SK-N-MC (cell line): Measurements from ENCODE around the gene IL13RA1.
A peak's percentile ranks its signal among the peaks of the same experiment; 100 is the strongest.

Experiments
- DNase-seq: peaks from one replicate; pipeline ENCODE4 v3.0.0-alpha.2; 2011; ENCODE audit warnings: low read depth, low spot score
- H3K27ac ChIP-seq: fragments of 200-600 bp; sonication (generic); 2 replicates; pipeline ENCODE4 v1.5.1; 2016; ENCODE audit warnings: mixed run types
- H3K36me3 ChIP-seq: fragments of 200-600 bp; sonication (generic); 2 replicates; pipeline ENCODE4 v1.6.1; 2017; ENCODE audit warnings: antibody characterized with exemption, low read length, mixed read lengths; ENCODE audit not compliant: insufficient read depth
- H3K4me3 ChIP-seq: fragments of 200-600 bp; sonication (generic); 2 replicates; pipeline ENCODE4 v1.5.1; 2016
- H3K9ac ChIP-seq: fragments of 200-600 bp; sonication (generic); 2 replicates; pipeline ENCODE4 v1.8.0; 2017; ENCODE audit warnings: mixed run types, mixed read lengths; ENCODE audit not compliant: insufficient read length
- H3K9me3 ChIP-seq: fragments of 200-600 bp; sonication (generic); 2 replicates; pipeline ENCODE4 v1.6.1; 2017; ENCODE audit warnings: low read depth, mild to moderate bottlenecking, antibody characterized with exemption, low read length, moderate library complexity, mixed read lengths
- EZH2 ChIP-seq: fragments of 200-600 bp; sonication (generic); IDR thresholded peaks from one replicate; pipeline ENCODE4 v1.6.1; 2017; ENCODE audit warnings: antibody characterized with exemption
- FOXP2 ChIP-seq: optimal IDR thresholded peaks from 2 replicates; pipeline ENCODE3; 2011; ENCODE audit warnings: mild to moderate bottlenecking, moderate library complexity; ENCODE audit not compliant: insufficient read depth; ENCODE audit errors: extremely low read length, control extremely low read depth
- POLR2AphosphoS5 ChIP-seq: IDR thresholded peaks from 2 replicates; pipeline ENCODE4 v1.6.1; 2012; ENCODE audit warnings: mild to moderate bottlenecking, low read depth, low read length, borderline replicate concordance

The IL13RA1 gene

GRCh38 chrX:118736394-118737010 is 9.1 kb downstream of the IL13RA1 start:
- no peaks in the 10 kb centered on the region for H3K9me3 ChIP-seq
- H3K27ac ChIP-seq, result no peak overlapping the region
- no peak for DNase-seq
- H3K4me3 ChIP-seq, result no peak overlapping the region
- TF ChIP-seq POLR2AphosphoS5, result no peak
- TF ChIP-seq EZH2, result no peak
- no peak for TF ChIP-seq FOXP2
- H3K36me3 ChIP-seq, result no peaks in the 10 kb centered on the region
- H3K9ac ChIP-seq, result no peak overlapping the region

- Histone ChIP-seq H3K27ac (no peak overlapping the region), H3K36me3 (no peaks in the 10 kb centered on the region), H3K4me3 (no peak overlapping the region), H3K9ac (no peak overlapping the region), H3K9me3 (no peaks in the 10 kb centered on the region)
- TF ChIP-seq POLR2AphosphoS5 (no peak), EZH2 (no peak), FOXP2 (no peak)
- DNase-seq, result no peak
Measured at GRCh38 chrX:118739577-118739976, 12.2 kb downstream of the IL13RA1 start.

DNA sequence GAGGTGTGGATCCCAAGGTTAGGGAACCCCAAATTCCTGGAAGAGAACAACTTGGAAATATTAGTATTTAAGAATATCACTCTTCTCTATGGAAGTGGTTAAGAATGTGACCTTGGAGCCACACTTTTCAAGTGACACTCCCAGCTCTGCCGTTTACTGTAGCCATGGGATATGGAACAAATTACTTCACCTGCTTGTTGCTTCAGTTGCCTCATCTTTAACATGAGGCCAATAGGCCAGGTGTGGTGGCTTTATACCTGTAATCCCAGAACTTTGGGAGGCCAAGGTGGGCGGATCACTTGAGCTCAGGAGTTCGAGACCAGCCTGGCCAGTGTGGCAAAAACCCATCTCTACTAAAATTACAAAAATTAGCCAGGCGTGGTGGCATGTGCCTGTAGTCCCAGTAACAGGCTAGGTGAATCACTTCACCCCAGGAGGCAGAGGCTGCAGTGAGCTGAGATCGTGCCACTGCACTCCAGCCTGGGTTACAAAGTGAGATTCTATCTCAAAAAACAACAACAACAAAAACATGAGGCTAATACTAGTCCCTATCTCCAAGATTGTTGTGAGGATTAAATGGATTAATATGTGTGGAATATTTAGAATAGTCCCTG is 13.0 kb downstream of the IL13RA1 start:
- no peak overlapping the region for H3K9ac ChIP-seq
- H3K36me3 ChIP-seq, result no peaks in the 10 kb centered on the region
- no peak overlapping the region for H3K4me3 ChIP-seq
- no peak overlapping the region for H3K27ac ChIP-seq
- DNase-seq, result no peak
- no peaks in the 10 kb centered on the region for H3K9me3 ChIP-seq
- no peak for TF ChIP-seq FOXP2
- TF ChIP-seq EZH2, result no peak
- TF ChIP-seq POLR2AphosphoS5, result no peak

DNA sequence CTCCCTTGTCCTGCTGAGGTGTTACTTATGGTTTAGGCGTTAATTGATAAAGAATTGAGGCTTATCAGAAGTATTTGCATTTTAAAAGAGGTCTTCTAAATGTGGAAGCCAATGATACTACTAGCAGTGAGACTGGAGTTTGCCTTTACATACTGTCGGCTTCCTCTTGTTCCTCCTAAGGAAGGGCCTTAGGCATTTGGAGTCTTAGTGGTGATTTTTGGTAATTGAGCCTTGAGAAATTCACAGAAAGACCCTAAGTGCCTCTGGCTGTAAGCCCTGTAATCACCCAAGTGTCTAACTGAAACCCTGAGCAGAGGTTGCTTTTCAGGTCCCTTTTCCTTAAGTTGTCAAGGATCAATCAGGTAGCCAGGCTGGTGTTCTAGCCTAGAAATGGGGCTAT is 14.8 kb downstream of the IL13RA1 start:
- TF ChIP-seq POLR2AphosphoS5, result no peak
- no peak for TF ChIP-seq EZH2
- TF ChIP-seq FOXP2, result no peak
- no peak for DNase-seq
- no peak overlapping the region for H3K9ac ChIP-seq
- H3K27ac ChIP-seq, result no peak overlapping the region
- no peaks in the 10 kb centered on the region for H3K9me3 ChIP-seq
- no peak overlapping the region for H3K4me3 ChIP-seq
- no peaks in the 10 kb centered on the region for H3K36me3 ChIP-seq

- Histone ChIP-seq H3K9ac (no peak overlapping the region), H3K36me3 (no peaks in the 10 kb centered on the region), H3K27ac (no peak overlapping the region), H3K9me3 (no peaks in the 10 kb centered on the region), H3K4me3 (no peak overlapping the region)
- TF ChIP-seq FOXP2 (no peak), POLR2AphosphoS5 (no peak), EZH2 (no peak)
- DNase-seq, result peak; percentile 22
Measured at GRCh38 chrX:118745570-118745969, 18.2 kb downstream of the IL13RA1 start.

DNA sequence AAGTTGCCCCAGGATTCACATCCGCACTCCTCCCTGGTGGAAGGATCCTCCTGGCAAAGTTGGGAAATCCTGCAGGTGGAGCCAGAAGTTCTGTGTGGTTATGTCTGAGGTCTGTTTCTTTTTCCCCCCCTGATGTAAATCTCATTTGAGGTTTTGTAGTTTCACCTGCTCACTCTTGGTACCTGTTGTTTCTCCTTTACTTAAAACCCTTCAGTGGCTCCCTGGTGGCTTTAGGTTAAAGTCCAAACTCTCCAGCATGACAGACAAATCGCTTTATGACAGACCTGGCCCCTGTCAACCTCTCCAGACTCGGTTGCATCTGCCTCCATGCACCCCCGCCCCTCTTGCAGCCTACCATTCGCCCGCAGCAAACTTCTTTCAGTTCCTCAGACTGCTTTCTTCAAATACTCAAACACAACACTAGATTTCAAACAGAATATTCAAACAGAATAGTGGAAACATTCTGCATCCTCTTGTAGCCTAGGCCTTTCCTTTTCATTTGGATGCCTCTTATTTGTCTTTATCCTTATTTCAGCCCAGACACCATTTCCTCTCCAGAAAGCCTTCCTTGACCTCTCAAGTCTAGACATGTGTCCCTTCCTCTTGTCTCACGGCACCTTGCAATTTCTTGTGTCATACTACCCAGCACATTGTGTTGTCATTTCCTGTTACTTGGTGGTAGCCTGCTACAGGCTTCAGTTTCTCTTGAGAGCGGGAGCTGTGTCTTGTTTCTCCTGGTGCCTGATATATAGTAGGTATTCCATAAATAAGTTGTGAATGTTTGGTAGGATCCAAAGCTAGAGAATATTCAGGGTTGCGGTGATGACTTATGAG is 24.8 kb downstream of the IL13RA1 start:
- H3K36me3 ChIP-seq, result no peaks in the 10 kb centered on the region
- H3K9ac ChIP-seq, result no peak overlapping the region
- DNase-seq, result no peak
- H3K9me3 ChIP-seq, result no peaks in the 10 kb centered on the region
- no peak overlapping the region for H3K4me3 ChIP-seq
- no peak overlapping the region for H3K27ac ChIP-seq
- TF ChIP-seq POLR2AphosphoS5, result no peak
- no peak for TF ChIP-seq FOXP2
- no peak for TF ChIP-seq EZH2

DNA sequence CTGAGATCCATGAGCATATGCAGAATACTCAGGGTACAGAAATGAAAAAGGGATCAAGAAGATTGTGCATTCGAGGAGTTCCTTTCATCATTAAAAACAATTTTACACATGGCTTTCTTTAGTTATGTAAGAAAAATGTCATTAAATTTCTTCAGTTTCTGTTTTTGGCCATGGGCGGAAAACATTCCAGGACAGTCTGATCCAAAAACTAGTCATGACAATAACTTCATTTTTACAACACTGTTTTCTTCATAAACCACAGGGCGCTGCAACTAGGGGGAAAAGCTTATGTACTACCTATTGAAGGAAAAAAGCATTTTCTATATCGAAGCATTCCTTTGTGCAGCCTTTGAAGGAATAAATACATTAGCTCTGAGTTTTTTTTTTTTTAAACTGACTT is 28.2 kb downstream of the IL13RA1 start:
- Histone ChIP-seq H3K36me3 (no peaks in the 10 kb centered on the region), H3K27ac (no peak overlapping the region), H3K9me3 (no peaks in the 10 kb centered on the region), H3K4me3 (no peak overlapping the region), H3K9ac (no peak overlapping the region)
- TF ChIP-seq POLR2AphosphoS5 (no peak), FOXP2 (no peak), EZH2 (no peak)
- no peak for DNase-seq

DNA sequence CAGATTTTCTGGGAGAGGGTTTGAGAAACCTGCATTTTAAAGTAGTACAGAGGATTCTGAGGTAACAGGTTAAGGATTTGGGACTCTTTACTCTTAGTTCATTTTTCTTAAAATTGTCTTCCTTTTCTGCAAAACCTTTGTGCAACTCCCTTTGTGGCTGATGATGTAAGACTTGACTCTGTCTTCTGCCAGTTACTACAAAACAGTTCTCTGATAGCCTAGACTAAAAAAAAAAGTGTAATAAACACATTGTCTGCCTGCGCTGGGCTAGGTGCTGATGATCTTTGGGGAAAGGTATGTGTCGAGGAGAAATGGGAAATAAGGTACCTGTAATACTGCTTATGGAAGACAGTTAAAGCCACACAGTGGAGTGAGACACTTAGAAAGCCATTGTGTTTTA is 28.7 kb downstream of the IL13RA1 start:
- Histone ChIP-seq H3K9me3 (no peaks in the 10 kb centered on the region), H3K36me3 (no peaks in the 10 kb centered on the region), H3K27ac (no peak overlapping the region), H3K9ac (no peak overlapping the region), H3K4me3 (no peak overlapping the region)
- DNase-seq, result no peak
- TF ChIP-seq EZH2, result no peak
- no peak for TF ChIP-seq POLR2AphosphoS5
- no peak for TF ChIP-seq FOXP2

GRCh38 chrX:118758511-118758910 is 31.1 kb downstream of the IL13RA1 start:
- Histone ChIP-seq H3K4me3 (no peak overlapping the region), H3K9ac (no peak overlapping the region), H3K9me3 (no peaks in the 10 kb centered on the region), H3K27ac (no peak overlapping the region), H3K36me3 (no peaks in the 10 kb centered on the region)
- TF ChIP-seq POLR2AphosphoS5 (no peak), FOXP2 (no peak), EZH2 (no peak)
- DNase-seq, result no peak
